Urinary bladder (tissue), 4 donors: Measurements from ENCODE around the gene PNPLA2. TPM values are rescaled to one million over a fixed set of nuclear protein-coding genes. Genes with fewer than 3 reads are reported as not detected.

ENCODE experiments used
- DNase-seq: peaks from one replicate; pipeline ENCODE4 v3.0.0-alpha.2; 2015; ENCODE audit errors: extremely low spot score
- H3K27ac ChIP-seq: one replicate; pipeline ENCODE4 v1.5.1; 2013; ENCODE audit warnings: low read depth, mild to moderate bottlenecking, moderate library complexity
- H3K36me3 ChIP-seq: one replicate; pipeline ENCODE4 v1.6.1; 2013; ENCODE audit warnings: mild to moderate bottlenecking, moderate library complexity; ENCODE audit not compliant: insufficient read depth
- H3K4me1 ChIP-seq: one replicate; pipeline ENCODE4 v1.6.1; 2013; ENCODE audit warnings: mild to moderate bottlenecking, moderate library complexity; ENCODE audit not compliant: insufficient read depth
- H3K4me3 ChIP-seq: one replicate; pipeline ENCODE4 v1.5.1; 2013; ENCODE audit warnings: low read depth, low read length
- WGBS: extraction: QIAGEN DNeasy Blood & Tissue Kit; methylation state at CpG from one replicate; pipeline ENCODE4 v1.1.7; 2013; 5-methylcytosine and 5-hydroxymethylcytosine counted together
- polyA plus RNA-seq: library from polyadenylated mRNA; stranded (reverse); fragments of 200-250 nt; gene quantifications from one replicate; pipeline ENCODE4 v1.2.3, GENCODE V29; 2013
- total RNA-seq: library from RNA; depleted of rRNA; stranded (reverse); fragments of >200 nt; gene quantifications from one replicate; pipeline ENCODE4 v1.2.3, GENCODE V29; 2014
- donor health status: healthy with polysubstance abuse.
- donor health status: healthy.

The PNPLA2 gene
- total and polyA plus RNA-seq, 2 donors = 13.6 to 131 TPM

DNA sequence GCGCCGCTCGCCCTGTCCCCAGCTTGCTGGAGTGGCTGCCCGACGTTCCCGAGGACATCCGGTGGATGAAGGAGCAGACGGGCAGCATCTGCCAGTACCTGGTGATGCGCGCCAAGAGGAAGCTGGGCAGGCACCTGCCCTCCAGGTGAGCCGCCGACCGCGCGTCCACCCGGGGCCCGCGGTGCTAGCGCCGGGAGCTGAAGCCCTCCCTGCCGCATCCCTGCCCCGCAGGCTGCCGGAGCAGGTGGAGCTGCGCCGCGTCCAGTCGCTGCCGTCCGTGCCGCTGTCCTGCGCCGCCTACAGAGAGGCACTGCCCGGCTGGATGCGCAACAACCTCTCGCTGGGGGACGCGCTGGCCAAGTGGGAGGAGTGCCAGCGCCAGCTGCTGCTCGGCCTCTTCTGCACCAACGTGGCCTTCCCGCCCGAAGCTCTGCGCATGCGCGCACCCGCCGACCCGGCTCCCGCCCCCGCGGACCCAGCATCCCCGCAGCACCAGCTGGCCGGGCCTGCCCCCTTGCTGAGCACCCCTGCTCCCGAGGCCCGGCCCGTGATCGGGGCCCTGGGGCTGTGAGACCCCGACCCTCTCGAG, 5.7 kb downstream of the PNPLA2 start:
- H3K4me3 ChIP-seq = no peak overlapping the region
- no peak for DNase-seq
- no peaks in the 10 kb centered on the region for H3K4me1 ChIP-seq
- 80% methylated on average over 59 of the region's 59 CpGs for WGBS
- peaks cover 5% of the 10 kb centered on the region for H3K36me3 ChIP-seq
- H3K27ac ChIP-seq = no peak overlapping the region

DNA sequence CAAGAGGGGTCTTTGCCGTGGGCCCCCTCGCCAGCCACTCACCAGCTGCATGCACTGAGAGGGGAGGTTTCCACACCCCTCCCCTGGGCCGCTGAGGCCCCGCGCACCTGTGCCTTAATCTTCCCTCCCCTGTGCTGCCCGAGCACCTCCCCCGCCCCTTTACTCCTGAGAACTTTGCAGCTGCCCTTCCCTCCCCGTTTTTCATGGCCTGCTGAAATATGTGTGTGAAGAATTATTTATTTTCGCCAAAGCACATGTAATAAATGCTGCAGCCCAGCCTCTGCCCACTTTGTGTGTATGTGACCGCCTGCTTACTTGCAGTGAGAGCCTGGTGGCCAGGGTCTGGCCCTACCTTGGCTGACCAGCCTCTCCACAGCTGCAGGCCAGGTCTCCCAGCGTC, 6.2 kb downstream of the PNPLA2 start:
- H3K36me3 ChIP-seq = peaks cover 5% of the 10 kb centered on the region
- H3K27ac ChIP-seq = no peak overlapping the region
- H3K4me1 ChIP-seq = peaks cover 2% of the 10 kb centered on the region
- DNase-seq = no peak
- WGBS = 84% methylated on average over 11 of the region's 11 CpGs
- no peak overlapping the region for H3K4me3 ChIP-seq

DNA sequence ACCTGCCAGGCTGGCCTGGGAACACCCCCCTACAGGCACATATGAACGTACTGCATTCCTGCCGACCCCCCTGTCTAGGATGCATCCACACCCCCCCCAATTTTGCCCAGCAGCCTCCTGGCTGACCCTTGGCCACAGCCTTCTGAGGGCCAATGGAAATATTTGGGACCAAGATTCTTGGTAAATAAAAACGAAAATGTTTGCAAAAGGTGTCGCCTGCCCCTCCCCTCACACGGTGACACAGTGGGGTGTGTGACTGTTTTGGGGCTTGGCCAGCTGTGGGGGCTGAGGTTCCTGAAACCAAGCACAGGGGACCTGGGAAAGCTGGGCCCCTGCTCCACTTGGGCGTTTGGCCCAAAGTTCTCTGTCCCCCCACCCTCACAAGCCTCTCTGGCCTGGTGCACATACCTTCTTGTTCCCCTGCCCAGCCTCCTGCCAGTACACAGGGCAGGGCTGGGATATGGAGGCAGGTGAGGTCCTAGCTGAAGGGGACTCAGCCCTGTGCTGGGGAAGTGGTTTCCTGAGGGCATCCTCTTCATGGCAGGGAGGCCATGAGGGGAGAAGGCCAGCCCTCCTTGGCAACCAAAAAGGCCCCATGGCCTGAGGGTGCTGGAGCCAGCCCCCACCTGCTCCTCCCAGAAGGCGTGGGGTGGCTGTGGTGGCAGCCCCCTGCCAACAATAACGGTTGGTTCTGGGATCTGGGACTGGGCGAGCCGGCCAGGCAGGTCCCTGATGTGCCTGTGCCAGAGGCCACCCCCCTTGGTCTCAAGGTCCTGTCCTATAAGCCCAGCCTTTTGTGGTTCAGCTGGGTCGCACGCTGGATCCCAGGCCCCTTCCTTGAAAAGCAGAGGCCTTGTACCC, 6.9 kb downstream of the PNPLA2 start:
- no peak for DNase-seq
- H3K4me1 ChIP-seq = peaks cover 2% of the 10 kb centered on the region
- no peak overlapping the region for H3K4me3 ChIP-seq
- WGBS = 75% methylated on average over 12 of the region's 12 CpGs
- H3K36me3 ChIP-seq = peaks cover 5% of the 10 kb centered on the region
- H3K27ac ChIP-seq = peak overlapping the region; percentile 72

DNA sequence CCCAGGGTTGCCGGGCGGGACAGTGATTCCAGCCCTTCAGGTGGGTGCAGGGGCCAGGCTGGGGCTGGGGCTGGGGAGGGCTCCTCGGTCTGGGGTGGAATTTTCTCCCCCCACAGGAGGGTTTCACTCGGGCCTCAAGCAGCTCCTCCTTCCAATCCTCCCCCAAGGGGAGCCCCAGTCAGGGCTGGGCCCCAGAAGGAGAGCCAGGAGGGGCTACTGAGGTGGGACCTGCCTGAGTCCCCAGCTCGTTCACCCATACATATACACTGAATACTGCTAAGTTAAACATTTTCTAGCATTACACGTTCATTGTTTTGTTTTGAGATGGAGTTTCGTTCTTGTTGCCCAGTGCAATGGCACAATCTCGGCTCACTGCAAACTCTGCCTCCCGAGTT, 7.5 kb downstream of the PNPLA2 start:
- 78% methylated on average over 9 of the region's 9 CpGs for WGBS
- peak overlapping the region; percentile 72 for H3K27ac ChIP-seq
- H3K4me1 ChIP-seq = peaks cover 2% of the 10 kb centered on the region
- DNase-seq = no peak
- H3K4me3 ChIP-seq = no peak overlapping the region
- H3K36me3 ChIP-seq = peaks cover 5% of the 10 kb centered on the region

DNA sequence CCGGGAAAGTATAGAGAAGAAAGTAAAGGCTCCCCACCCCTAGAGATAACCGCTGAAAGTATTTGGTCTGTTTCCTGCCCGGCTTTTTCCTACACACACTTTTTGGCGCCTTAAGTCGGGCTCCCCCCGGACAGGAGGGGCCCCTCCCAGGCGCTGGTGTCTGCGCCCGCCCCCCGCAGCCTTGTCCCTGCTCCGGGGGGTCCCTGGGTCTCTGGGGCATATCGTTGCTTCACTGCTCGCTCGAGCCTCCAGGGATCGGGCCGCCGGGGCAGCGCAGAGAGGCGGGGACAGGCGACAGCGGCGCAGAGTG, 8.1 kb downstream of the PNPLA2 start:
- peak overlapping the region; percentile 36 for H3K4me3 ChIP-seq

DNA sequence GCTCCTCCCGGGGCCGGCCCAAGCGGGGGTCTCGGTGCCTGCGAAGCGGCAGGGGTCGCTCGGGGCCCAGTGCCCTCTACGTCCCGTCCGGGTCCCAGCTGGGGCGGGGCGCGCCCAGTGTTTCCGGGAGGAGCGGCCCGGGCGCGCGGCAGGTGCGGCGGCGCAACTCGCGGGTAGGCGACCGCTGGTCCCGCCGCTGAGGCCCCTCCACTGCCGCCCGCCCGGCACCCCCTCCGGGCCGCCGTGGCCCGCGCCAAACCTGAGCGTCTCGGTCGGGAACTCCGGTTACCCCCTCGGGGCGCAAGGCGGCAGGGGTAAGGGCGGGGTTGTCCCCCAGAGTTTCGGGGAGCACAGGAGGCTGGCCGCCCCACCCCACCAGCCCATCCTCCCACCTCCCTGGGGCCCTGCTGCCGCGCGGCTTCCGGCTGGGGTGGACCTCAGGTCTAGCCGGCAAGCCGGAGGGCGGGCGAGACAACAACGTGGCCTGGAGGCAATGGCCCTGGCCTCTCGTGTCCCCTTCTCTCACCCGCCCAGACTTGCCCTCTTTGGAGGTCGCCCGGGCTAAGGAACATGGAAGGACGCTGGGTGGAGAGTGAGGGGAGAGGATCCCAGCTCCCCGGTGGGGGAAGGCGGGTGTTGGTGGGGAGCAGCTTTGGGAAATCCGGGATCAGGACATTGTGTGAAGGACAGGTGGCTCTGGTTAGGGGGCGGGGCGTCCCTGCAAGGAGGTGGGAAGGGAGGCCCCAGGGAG, 8.6 kb downstream of the PNPLA2 start:
- H3K4me1 ChIP-seq = peaks cover 2% of the 10 kb centered on the region
- no peak for DNase-seq
- H3K27ac ChIP-seq = peak overlapping the region; percentile 76
- peak overlapping the region; percentile 36 for H3K4me3 ChIP-seq
- 9% methylated on average over 66 of the region's 66 CpGs for WGBS
- peaks cover 5% of the 10 kb centered on the region for H3K36me3 ChIP-seq

More for the DNA sequence above, 8.1 kb downstream of the PNPLA2 start:
- Histone ChIP-seq H3K36me3 (peaks cover 5% of the 10 kb centered on the region), H3K27ac (peak overlapping the region; percentile 76), H3K4me1 (peaks cover 2% of the 10 kb centered on the region)
- no peak for DNase-seq
- WGBS = 2% methylated on average over 22 of the region's 22 CpGs

DNA sequence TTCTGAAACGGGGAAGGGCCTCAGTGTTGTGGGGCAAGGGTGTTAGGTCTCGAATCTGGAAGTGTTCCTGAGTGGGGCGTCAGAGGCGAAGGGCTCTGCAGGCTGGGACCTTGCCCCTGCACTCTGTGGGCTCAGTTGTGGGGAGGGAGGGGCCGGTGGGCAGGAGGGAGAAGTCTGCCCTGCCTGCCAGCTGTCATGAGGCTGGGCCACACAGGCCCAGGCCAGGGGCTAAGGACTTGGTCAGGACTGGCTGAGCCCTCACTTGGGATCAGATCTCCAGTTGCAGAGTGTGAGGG, 9.1 kb downstream of the PNPLA2 start, which contains the start of gene CRACR2B:
TSS of gene CRACR2B (plus strand) at position 23 of the 296 bp plus-strand sequence. CDS start 689 bp downstream, outside the sequence.
- H3K36me3 ChIP-seq = peaks cover 5% of the 10 kb centered on the region
- H3K4me1 ChIP-seq = peaks cover 2% of the 10 kb centered on the region
- peak within 1 kb of the TSS; percentile 76 for H3K27ac ChIP-seq
- 69% methylated on average over 5 of the region's 5 CpGs for WGBS
- H3K4me3 ChIP-seq = peak within 1 kb of the TSS; percentile 36
- no peak for DNase-seq

DNA sequence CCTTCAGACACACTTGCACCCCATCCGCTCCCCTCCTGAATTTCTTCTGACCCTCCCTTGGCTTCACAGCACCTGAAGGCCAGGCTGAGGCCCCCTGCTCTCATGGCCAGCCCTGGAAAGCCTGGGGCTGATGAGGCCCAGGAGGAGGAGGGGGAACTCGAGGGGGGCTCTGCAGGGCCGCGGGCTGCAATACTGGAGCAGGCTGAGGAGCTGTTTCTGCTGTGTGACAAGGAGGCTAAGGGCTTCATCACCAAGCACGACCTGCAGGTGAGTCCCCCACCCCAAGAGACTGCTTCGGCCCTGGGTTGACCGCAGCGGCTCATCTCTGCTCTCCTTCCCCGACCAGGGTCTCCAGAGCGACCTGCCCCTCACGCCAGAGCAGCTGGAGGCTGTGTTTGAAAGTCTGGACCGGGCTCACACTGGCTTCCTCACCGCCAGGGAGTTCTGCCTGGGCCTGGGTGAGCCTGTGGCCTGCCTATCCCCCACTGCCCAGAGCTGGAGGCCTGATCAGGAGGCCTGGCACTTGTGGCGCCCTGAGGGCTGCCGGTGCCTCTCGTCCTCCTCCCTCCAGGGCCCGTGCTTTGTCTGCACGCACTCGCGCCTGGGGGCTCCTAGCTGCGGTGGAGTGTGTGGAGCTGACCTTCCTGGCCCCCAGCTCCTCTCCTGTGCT, 9.9 kb downstream of the PNPLA2 start:
- no peak for DNase-seq
- H3K4me1 ChIP-seq = peaks cover 2% of the 10 kb centered on the region
- no peak overlapping the region for H3K4me3 ChIP-seq
- H3K36me3 ChIP-seq = peaks cover 5% of the 10 kb centered on the region
- 68% methylated on average over 21 of the region's 21 CpGs for WGBS
- no peak overlapping the region for H3K27ac ChIP-seq

DNA sequence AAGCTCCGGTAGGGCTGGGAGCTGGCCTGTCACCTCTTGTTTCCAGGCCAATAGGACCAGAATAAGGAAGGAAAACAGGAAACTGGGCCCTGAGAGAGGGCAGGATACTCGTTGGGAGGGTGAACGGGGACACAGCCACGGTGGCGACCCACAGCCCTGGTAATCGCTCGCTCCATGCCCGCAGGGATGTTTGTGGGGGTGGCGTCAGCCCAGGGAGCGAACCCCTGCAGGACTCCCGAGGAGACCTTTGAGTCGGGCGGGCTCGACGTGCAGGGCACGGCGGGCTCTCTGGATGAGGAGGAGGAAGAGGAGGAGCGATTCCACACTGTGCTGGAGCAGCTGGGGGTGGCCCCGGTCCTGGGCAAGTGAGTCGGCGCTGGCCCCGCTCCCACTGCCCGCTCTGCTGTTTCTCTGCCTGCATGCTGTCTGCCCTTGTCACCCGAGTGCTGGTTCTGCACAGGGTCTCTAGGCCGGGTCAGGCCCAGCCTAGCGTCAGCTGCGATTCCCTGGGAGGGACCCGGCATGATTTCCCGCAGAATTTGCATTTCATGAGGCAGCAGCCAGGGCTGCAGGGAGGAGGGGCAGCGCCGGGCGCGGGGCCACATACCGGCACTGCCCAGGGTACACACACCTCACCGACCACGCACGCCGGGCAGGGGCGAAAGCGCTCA, 10.6 kb downstream of the PNPLA2 start:
- peak overlapping the region; percentile 14 for H3K4me3 ChIP-seq
- H3K36me3 ChIP-seq = peaks cover 5% of the 10 kb centered on the region
- 16% methylated on average over 40 of the region's 40 CpGs for WGBS
- no peak overlapping the region for H3K27ac ChIP-seq
- DNase-seq = no peak
- H3K4me1 ChIP-seq = peaks cover 2% of the 10 kb centered on the region

DNA sequence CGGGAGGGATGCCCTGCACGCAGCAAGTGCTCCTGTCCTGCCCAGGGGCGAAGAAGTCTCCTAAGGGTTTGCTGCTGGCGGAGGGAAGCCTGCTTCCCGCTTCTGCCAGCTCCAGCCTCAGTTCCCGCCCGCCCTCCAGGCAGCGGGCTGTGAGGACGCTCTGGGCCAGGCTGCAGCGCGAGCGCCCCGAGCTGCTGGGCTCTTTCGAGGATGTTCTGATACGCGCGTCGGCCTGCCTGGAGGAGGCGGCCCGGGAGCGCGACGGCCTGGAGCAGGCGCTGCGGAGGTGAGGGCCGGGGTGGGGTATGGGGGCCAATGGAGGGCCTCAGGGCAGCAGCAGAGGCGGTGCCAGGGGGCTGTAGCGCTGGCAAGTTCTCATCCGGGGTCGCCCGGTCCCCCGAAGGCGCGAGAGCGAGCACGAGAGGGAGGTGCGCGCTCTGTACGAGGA, 11.2 kb downstream of the PNPLA2 start:
- DNase-seq = no peak
- peaks cover under 1% of the 10 kb centered on the region for H3K36me3 ChIP-seq
- H3K4me3 ChIP-seq = peak overlapping the region; percentile 14
- 3% methylated on average over 39 of the region's 39 CpGs for WGBS
- peaks cover 2% of the 10 kb centered on the region for H3K4me1 ChIP-seq
- no peak overlapping the region for H3K27ac ChIP-seq

DNA sequence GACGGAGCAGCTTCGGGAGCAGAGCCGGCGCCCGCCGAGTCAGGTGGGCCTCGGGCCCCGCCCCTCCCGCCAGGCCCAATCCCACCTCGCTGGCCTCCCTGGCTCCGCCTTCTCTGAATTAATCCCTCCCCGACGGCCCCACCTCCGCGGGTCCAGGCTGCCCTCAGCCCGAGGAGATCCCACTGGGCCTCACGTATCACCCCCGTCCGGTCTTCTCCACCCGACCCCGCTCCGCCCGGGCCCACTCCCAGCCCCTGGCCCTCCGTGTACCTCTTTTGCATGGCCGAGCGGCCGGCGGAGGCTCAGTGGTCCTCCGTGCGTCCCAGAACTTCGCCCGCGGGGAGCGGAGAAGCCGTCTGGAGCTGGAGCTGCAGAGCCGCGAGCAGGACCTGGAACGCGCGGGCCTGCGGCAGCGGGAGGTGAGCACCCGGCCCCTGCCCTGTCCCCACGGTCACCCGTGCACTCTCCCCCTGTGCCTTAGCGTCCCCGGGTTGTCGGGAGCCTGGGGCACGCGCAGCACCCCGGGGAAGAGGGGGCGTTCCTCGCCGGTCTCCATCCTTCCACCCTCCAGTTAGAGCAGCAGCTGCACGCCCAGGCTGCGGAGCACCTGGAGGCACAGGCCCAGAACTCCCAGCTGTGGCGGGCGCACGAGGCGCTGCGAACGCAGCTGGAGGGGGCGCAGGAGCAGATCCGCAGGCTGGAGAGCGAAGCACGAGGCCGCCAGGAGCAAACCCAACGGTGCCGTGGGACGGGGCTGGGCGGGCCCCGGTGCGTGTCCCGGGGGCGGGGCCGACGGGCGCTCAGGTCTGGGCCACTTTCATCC, 11.8 kb downstream of the PNPLA2 start:
- Histone ChIP-seq H3K36me3 (no peaks in the 10 kb centered on the region), H3K27ac (no peak overlapping the region), H3K4me3 (peak overlapping the region; percentile 16), H3K4me1 (peaks cover 2% of the 10 kb centered on the region)
- WGBS = 4% methylated on average over 78 of the region's 78 CpGs
- no peak for DNase-seq

DNA sequence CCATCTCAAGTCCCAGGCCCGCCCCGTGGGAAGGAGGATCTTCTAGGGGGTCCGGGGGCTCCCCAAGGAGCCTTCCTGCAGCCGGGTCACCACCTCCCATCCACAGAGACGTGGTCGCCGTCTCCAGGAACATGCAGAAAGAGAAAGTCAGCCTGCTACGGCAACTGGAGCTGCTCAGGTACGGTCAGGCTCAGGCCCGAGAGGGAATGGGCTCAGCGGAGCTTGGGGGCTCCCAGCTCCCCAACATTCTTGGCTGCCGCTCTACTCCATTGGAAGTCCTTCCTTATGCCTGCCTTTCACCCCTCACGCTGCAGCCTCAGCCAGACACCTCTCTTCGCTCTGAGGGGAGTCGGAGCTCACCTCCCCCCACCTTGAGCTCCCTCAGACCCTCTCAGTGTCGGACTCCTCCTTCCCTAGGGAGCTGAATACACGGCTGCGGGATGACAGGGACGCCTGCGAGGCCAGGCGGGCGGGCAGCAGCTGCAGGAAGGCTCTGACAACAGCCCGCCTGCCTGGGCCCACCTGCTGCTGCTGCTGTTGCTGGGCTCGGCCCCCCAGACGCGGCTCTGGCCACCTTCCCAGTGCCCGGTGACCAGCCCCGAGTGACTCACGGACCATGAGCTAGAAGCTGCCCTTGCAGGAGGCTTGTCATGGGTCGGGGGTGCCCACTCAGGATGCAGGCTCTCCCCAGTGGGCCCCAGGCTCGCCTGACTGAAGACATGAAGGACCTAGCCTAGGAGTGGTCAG, 12.6 kb downstream of the PNPLA2 start:
- Histone ChIP-seq H3K4me1 (peaks cover 2% of the 10 kb centered on the region), H3K36me3 (no peaks in the 10 kb centered on the region), H3K27ac (no peak overlapping the region), H3K4me3 (no peak overlapping the region)
- WGBS = 56% methylated on average over 31 of the region's 31 CpGs
- DNase-seq = no peak
